Measurements from ENCODE around the gene GBF1.

Gene GBF1

GRCh38 chr10:102352066-102352715 is 106.9 kb downstream of the GBF1 start:
- ChIA-PET POLR2A (interaction anchor here (2.8 kb wide), 1 partner anchor 121 kb away, joined by 19 read pairs; no protein-coding TSS in a partner anchor), CTCF (interaction anchor here (0.6 to 11.1 kb wide), 25 partner anchors 9 to 260 kb away, joined by 3 to 169 read pairs (median 3); partner anchors contain the start of genes ACTR1A, ELOVL3, FBXL15 and NFKB2)
- DNase-seq (ENCODE audit: extremely low spot score), result peak; percentile 82
- TF ChIP-seq FOXA1 (IDR thresholded peaks at IDR 0.05) (no peak), SUZ12 (IDR thresholded peaks at IDR 0.05) (no peak), PKNOX1 (IDR thresholded peaks at IDR 0.05) (no peak), BHLHE40 (IDR thresholded peaks at IDR 0.05; ENCODE audit: borderline replicate concordance) (no peak), ARNT (IDR thresholded peaks at IDR 0.05) (no peak), CTBP1 (IDR thresholded peaks at IDR 0.05; ENCODE audit: borderline replicate concordance) (no peak), SP1 (IDR thresholded peaks at IDR 0.05) (no peak), L3MBTL2 (conservative IDR thresholded peaks at IDR 0.05) (no peak), LEF1 (IDR thresholded peaks at IDR 0.05; ENCODE audit: borderline replicate concordance) (no peak), HDGF (IDR thresholded peaks at IDR 0.05; ENCODE audit: borderline replicate concordance) (no peak), TARDBP (IDR thresholded peaks at IDR 0.05) (no peak), NFRKB (IDR thresholded peaks at IDR 0.05) (no peak), ELF4 (IDR thresholded peaks at IDR 0.05) (no peak), FOXK2 (IDR thresholded peaks at IDR 0.05) (no peak)

GRCh38 chr10:102354451-102354850 is 109.1 kb downstream of the GBF1 start:
- ChIA-PET CTCF (interaction anchor here (0.8 to 11.1 kb wide), 3 partner anchors 39 to 185 kb away, joined by 3 to 169 read pairs (median 3); no protein-coding TSS in a partner anchor), POLR2A (no interaction called here)
- TF ChIP-seq ELF4 (IDR thresholded peaks at IDR 0.05) (no peak), FOXK2 (IDR thresholded peaks at IDR 0.05) (no peak), SUZ12 (IDR thresholded peaks at IDR 0.05) (no peak), ZNF384 (IDR thresholded peaks at IDR 0.05) (no peak), NFRKB (IDR thresholded peaks at IDR 0.05) (no peak), CTBP1 (IDR thresholded peaks at IDR 0.05; ENCODE audit: borderline replicate concordance) (no peak)
- no peak for DNase-seq (ENCODE audit: extremely low spot score)

- ChIA-PET POLR2A (interaction anchor here (2.4 kb wide), 1 partner anchor 128 kb away, joined by 9 read pairs; no protein-coding TSS in a partner anchor), CTCF (interaction anchor here (0.5 kb wide), 1 partner anchor 39 kb away, joined by 4 read pairs; no protein-coding TSS in a partner anchor)
- no peak for TF ChIP-seq CTBP1 (IDR thresholded peaks at IDR 0.05; ENCODE audit: borderline replicate concordance)
- no peak for TF ChIP-seq HDGF (IDR thresholded peaks at IDR 0.05; ENCODE audit: borderline replicate concordance)
- no peak for TF ChIP-seq ELF4 (IDR thresholded peaks at IDR 0.05)
- no peak for TF ChIP-seq SUZ12 (IDR thresholded peaks at IDR 0.05)
- TF ChIP-seq ZNF384 (IDR thresholded peaks at IDR 0.05), result no peak
- no peak for TF ChIP-seq FOXA1 (IDR thresholded peaks at IDR 0.05)
- TF ChIP-seq FOXM1 (IDR thresholded peaks at IDR 0.05; ENCODE audit: borderline replicate concordance), result no peak
- TF ChIP-seq L3MBTL2 (conservative IDR thresholded peaks at IDR 0.05), result no peak
- no peak for TF ChIP-seq ARNT (IDR thresholded peaks at IDR 0.05)
- TF ChIP-seq NFRKB (IDR thresholded peaks at IDR 0.05), result no peak
- TF ChIP-seq SP1 (IDR thresholded peaks at IDR 0.05), result no peak
- no peak for TF ChIP-seq LEF1 (IDR thresholded peaks at IDR 0.05; ENCODE audit: borderline replicate concordance)
- no peak for TF ChIP-seq TARDBP (IDR thresholded peaks at IDR 0.05)
- no peak for TF ChIP-seq PKNOX1 (IDR thresholded peaks at IDR 0.05)
- TF ChIP-seq BHLHE40 (IDR thresholded peaks at IDR 0.05; ENCODE audit: borderline replicate concordance), result no peak
- no peak for TF ChIP-seq FOXK2 (IDR thresholded peaks at IDR 0.05)
- no peak for DNase-seq (ENCODE audit: extremely low spot score)
These were observed 113.5 kb downstream of the GBF1 start for GRCh38 chr10:102358712-102359382.

GRCh38 chr10:102367441-102367840 is 122.1 kb downstream of the GBF1 start:
- POLR2A ChIA-PET, result no interaction called here
- TF ChIP-seq FOXK2 (IDR thresholded peaks at IDR 0.05), result no peak
- TF ChIP-seq FOXM1 (IDR thresholded peaks at IDR 0.05; ENCODE audit: borderline replicate concordance), result no peak
- no peak for TF ChIP-seq SUZ12 (IDR thresholded peaks at IDR 0.05)
- TF ChIP-seq PKNOX1 (IDR thresholded peaks at IDR 0.05), result no peak
- TF ChIP-seq CTBP1 (IDR thresholded peaks at IDR 0.05; ENCODE audit: borderline replicate concordance), result no peak
- TF ChIP-seq ZNF384 (IDR thresholded peaks at IDR 0.05), result no peak
- no peak for TF ChIP-seq SP1 (IDR thresholded peaks at IDR 0.05)
- TF ChIP-seq L3MBTL2 (conservative IDR thresholded peaks at IDR 0.05), result no peak
- no peak for DNase-seq (ENCODE audit: extremely low spot score)
- CTCF ChIA-PET, result no interaction called here

GRCh38 chr10:102368077-102368476 is 122.7 kb downstream of the GBF1 start:
- no peak for DNase-seq (ENCODE audit: extremely low spot score)
- ChIA-PET POLR2A (no interaction called here), CTCF (no interaction called here)
- TF ChIP-seq LEF1 (IDR thresholded peaks at IDR 0.05; ENCODE audit: borderline replicate concordance) (no peak), ARNT (IDR thresholded peaks at IDR 0.05) (no peak), L3MBTL2 (conservative IDR thresholded peaks at IDR 0.05) (no peak), FOXA1 (IDR thresholded peaks at IDR 0.05) (no peak), SUZ12 (IDR thresholded peaks at IDR 0.05) (no peak), BHLHE40 (IDR thresholded peaks at IDR 0.05; ENCODE audit: borderline replicate concordance) (no peak), ZNF384 (IDR thresholded peaks at IDR 0.05) (no peak), SP1 (IDR thresholded peaks at IDR 0.05) (no peak), FOXK2 (IDR thresholded peaks at IDR 0.05) (no peak), ELF4 (IDR thresholded peaks at IDR 0.05) (no peak), TARDBP (IDR thresholded peaks at IDR 0.05) (no peak), HDGF (IDR thresholded peaks at IDR 0.05; ENCODE audit: borderline replicate concordance) (no peak), FOXM1 (IDR thresholded peaks at IDR 0.05; ENCODE audit: borderline replicate concordance) (no peak), PKNOX1 (IDR thresholded peaks at IDR 0.05) (no peak), NFRKB (IDR thresholded peaks at IDR 0.05) (no peak), CTBP1 (IDR thresholded peaks at IDR 0.05; ENCODE audit: borderline replicate concordance) (no peak)
